Measurements from ENCODE around the gene ENTPD6.

The ENTPD6 gene

DNA sequence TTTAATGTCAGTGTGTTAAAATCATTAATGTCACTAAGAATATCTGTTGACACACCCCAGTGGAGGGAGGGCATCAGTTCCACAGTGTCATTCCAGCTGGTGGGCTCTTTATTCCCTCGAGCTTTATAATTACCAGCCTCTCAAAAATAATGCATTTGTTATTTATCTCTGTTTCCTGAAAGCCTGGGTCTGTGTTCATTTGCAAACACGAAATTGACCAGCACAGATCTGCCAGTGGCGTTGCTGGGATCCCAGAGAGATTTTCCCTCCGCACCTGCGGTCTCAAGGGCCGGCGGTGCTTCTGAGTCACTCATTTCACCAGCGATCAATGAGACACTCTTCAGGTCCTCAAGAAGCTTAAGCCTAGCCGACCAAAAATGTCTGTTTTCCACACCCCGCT is 46.7 kb downstream of the ENTPD6 start:
- DNase-seq (ENCODE audit: low spot score): no peak

DNA sequence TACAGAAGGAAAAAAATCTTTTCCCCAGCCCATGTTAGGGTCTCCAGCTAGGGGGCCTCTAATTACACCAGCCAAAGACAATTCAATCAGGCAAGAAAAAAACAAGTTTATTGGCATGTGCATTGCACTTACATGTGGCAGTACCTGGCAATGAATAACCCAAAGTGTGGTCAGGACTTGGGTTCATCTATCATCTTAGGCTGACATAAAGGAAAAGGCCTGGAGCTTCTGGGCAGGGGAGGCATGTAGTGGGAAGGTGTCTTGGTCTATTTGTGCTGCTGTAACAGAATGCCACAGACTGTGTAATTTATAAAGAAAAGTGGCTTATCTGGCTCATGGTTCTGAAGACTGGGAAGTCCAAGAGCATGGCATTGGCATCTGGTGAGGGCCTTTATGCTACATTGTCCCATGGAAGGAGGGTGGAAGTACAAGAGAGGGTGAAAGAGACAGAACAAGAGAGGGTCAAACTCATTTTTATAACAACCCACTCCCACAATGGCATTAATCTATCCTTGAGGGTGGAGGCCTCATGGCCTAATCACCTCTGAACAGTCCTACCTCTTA is 48.0 kb downstream of the ENTPD6 start:
- DNase-seq (ENCODE audit: low spot score): no peak

DNA sequence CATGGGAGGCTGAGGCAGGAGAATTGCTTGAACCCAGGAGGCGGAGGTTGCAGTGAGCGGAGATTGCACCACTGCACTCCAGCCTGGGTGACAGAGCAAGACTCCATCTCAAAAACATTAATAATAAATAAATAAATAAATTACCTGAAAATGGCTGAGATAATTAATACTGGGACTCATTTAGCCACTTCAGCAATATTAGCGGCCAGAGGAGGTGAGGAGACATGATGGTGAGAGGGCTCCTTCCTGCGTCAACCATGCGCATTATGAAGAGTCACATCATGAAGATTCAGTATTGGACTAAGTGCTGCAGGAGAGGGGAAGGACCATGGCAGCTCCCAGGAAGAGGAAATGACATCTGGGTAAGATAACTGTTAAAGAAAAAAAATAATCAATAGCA is 49.5 kb downstream of the ENTPD6 start:
- DNase-seq (ENCODE audit: low spot score): no peak

DNA sequence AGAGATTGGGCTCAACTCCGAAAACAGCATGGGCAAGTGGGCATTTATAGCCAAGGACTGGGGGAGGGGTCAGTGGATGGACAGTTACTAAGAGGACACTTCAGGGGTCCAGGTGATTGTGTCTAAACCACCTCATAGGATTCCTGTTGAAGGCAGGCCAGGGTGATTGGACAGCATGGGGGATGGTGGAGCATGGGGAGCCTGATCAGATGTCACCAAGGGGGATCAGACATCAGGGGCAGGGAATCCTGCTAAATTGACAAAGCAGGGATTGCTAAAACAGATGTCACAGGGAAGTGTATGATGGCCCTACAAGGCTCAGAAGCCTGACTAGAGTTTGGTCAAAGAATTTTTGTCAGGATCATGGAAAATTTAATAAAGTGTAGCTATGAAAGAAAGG is 49.9 kb downstream of the ENTPD6 start:
- no peak for DNase-seq (ENCODE audit: low spot score)

DNA sequence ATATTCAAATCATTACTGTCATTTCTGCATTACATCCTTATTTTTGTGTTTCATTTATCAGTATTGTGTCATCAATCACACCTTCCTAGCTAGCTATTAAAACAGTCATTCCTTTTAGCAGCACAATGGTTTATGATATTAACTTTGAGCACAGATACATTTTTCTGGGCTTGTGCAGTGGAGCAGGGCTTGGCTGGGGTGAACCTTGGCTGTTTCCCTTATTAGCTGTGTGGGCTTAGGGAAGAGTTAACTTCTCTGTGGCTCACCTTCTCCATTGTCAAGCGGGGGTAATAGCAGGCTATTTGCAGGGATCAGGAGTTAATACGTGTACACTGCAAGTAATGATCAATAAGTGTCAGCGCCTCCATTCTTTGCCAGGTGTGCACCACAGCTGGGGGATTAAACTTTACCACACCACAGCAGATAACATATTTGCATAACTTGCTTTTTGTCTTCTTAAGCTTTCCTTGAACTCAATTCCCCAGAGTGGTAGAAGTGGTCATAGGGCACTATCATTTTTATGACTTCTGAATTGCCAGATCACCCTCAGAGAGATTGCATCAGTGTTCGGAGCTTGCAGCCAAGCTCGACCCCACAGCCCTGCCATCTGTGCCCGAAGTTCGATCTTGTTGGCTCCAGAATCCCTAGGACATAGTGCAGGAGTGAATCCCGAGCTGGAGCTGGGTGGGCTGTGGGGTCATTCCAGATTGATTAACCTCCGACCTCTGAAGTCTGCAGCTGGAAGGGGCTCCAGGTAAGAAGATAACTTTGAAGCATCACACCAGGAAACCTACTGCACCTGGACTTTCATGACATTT is 50.9 kb downstream of the ENTPD6 start:
- no peak for DNase-seq (ENCODE audit: low spot score)

DNA sequence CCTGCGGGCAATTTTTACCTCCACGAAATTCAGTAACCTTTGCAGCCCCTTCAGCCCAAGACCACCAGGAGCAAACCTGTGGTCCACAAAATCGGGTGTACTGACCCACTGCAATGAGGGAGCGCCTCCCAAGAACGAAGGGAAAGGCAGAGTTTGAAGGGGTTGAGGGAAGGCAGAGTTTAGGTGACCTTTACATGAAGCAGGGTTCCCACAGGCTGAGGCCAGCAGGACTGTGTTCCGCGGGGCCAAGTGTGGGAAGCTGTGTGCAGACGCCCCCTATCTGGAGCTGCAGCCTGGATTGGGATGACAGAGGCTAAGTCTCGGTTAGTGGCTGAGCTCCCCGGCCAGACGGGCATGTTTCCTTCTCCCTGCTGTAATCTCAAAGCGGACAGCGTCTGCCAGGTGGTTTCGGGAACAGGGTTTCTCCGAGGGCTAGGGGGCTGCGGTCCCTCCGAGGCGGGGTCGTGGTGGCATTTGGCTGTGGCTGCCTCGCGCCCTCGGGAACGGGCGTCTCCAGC is 51.5 kb downstream of the ENTPD6 start:
- peak; percentile 71 for DNase-seq (ENCODE audit: low spot score)

DNA sequence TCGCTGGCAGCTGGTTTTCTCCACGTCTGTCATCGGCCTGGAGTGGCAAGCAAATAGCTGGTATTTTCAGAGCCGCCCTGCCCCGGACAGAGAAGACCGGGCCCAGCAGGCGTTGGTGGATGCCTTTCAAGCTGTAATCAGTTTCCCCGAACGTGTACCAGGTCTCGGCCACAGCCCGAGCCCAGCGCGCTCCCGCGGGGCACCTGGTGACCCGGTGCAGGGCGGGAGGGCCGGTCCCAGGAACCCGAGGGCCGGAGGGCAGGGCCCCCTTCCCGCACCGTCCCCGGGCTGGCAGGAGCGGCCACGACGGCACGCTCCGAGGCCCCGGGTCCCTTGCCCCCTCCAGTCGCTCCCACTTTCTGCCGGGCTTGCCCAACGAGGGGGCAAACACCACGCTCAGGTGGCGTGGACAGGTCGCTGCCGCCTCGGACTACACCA is 52.0 kb downstream of the ENTPD6 start:
- peak; percentile 51 for DNase-seq (ENCODE audit: low spot score)

DNA sequence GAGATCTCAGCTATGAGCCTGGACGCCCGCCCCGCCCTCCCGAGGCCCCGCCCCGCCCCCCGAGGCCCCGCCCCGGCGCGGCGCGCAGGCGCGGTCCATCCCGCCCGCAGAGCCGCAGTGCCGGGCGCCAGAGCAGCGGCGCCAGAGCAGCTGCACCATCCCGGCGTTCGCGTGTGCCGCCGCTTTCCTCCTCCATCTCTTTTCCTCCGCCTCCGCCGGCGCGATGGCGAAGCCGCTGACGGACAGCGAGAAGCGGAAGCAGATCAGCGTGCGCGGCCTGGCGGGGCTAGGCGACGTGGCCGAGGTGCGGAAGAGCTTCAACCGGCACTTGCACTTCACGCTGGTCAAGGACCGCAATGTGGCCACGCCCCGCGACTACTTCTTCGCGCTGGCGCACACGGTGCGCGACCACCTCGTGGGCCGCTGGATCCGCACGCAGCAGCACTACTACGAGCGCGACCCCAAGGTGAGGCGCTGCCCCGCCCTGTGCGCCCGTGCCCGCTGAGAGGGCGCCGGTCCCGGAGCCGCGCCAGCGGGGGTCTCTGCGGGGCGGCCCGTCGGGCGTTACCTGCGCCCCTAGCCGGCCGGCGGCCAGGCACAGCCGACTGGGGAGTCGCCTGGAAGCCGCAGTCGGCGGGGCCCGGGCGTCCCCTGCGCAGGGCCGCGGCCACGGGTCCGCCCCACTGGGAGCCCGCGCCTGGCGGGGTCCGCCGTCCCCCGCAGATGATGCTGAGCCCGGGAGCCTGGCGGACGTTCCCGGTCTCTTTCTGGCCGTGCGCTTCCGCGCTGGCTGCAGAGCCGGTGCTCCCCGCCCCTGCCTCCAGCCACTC is 52.7 kb downstream of the ENTPD6 start, which contains the start of gene PYGB:
PYGB (plus strand) TSS at position 130 of the 830 bp plus-strand sequence; CDS start at position 224, 94 bp downstream.
- DNase-seq (ENCODE audit: low spot score): peak; percentile 99

DNA sequence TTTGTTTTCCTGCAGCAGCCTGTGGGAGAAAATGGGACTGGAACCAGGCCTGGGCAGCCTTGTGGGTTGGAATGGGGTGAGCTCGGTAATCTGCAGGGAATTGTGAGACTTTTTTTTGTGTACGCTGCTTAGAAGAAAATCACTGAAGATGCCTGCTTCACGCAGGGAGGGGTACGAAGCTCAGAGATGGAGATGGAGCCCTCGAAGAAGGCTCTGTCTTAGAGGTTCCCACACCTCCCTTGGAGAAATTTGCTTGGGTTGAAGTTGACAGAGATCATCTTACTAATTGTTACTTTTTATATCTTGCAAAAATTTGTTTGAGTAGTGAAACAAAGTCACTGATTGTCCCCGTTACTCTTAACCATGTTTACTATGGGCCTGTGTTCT is 53.3 kb downstream of the ENTPD6 start:
- no peak for DNase-seq (ENCODE audit: low spot score)

DNA sequence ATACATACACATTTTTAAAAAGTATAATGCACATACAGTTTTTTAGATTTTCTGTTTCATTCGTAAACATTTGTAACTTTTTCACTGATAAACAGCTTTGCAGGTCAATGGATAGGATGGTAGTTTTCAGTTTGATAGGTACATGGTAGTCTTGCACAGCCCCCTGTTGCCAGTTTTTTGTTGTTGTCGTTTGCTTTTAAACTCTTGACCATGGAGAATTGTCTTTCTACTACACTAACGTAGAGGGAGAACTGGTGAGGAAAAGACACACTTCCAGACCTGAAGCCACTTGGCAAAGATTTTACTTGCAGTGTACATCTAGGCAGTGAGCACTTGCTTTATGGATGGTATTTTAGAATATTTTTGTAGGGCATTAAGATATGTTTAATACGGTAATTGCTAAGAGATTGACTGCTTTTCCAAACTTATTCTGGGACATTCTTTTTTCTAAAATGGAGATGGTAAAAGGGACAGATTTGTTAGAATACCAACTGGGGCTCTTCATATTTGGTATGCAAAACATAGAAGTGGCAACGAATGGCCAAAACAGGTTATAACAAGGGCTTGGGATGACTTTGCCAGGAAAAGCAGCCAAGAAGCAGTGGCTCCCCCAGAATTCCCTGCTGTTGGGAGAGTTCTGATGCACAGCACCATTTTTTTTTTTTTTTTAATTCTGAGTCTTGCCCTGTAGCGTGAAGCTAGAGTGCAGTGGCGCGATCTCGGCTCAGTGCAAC is 53.9 kb downstream of the ENTPD6 start:
- peak; percentile 53 for DNase-seq (ENCODE audit: low spot score)

DNA sequence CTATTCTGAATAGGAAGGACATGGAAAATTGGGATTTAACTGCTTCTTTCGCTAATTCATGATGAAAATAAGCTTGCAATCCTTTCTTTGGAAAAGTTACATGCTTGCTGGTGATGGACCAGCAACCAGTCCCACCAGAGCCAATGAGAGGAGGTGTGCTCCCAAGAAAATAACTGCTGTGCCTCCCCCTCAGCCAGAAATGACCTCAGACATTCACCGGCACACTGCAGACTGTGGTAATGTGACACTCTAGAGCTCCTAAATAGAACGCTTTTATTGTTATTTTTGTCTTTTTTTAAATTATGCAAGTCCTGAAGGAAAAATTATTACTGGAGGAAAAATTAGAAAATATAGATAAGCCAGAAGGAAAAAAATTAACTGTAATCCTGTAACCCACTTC is 55.0 kb downstream of the ENTPD6 start:
- DNase-seq (ENCODE audit: low spot score): no peak

DNA sequence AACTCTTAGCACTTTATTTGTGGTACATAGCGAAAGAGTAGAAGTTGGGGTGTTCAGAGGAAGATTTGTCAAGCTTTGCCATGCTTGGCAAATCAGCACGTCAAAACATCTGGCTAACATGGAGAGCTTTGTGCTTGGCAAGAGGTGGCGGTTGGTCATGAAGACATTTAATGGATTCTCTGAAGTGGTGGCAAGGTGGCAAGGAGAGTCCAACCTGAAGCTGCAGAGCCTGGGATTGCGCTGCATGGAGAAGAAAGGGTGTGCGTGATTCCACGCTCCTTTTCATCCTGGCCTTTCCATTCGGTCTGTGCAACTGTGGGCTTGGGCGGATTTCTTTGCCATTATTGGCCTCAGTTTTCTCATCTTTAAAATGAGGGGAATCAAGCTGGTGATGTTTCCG is 55.5 kb downstream of the ENTPD6 start:
- no peak for DNase-seq (ENCODE audit: low spot score)

DNA sequence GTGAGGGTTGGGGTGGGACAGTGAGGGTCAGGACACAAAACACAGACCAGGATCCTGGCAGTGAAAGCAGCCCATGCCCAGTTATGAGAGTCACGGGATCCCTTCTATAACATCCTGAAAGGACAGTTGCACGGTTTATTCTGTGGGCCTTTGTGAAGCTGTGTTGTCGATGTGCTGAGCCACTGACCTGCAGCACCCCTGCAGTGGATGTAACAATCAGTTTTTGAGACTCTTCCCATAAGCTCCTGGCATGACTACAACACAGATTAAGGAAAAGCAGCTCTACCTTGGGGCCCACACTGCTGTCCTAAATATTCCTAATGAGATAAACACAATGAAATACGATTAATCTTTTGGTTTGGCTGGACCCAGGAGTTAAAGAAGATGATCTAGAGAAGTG is 56.0 kb downstream of the ENTPD6 start:
- no peak for DNase-seq (ENCODE audit: low spot score)

DNA sequence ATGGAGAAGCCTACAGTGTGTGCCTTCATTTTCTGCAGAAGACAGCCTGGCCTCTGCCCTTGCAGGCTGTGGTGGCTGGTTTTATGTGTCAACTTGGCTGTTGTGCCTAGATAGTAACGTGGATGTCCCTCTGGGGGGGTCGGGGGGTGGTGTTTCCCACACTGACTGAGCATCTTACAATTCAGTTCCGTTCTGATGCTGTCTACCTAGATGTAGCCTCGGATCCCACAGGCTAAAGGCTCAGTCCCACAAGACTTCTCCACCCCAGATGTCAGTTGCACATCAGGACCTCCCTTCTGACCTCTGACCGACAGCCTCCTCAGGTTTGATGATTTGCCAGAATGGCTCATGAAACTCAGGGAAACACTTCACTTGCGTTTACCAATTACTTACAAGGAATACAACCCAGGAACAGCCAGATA is 56.7 kb downstream of the ENTPD6 start:
- no peak for DNase-seq (ENCODE audit: low spot score)

DNA sequence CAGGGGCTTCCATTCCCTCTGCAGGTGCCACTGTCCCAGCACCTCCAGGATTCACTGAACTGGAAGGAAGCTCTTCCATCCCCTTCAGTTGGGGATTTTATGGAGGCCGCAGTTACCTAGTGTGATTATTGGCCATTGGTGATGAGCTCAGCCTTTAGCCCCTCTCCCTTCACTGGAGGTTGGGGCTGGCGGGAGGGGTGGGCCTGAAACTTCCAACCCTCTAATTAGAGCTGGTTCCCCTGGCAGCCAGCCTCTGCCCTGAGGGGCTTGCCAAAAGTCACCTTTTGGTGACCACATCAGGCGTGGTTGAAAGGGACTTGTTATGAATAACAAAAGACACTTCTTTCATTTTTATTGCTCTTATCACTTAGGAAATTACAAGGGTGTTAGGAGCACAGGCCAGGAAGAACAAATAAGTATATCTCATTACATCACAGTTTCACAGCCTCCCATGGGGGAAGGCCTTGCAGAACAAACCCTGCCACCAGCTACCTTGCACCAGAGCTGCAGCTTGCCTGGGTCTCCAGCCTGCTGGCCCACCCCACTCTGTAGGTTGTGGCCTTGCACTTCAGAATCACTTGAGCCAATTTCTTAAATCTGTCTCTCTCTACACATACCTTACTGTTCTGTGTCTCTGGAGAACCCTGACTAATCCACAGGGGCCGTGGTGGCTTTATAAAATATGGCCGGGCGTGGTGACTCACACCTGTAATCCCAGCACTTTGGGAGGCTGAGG is 57.3 kb downstream of the ENTPD6 start:
- no peak for DNase-seq (ENCODE audit: low spot score)

DNA sequence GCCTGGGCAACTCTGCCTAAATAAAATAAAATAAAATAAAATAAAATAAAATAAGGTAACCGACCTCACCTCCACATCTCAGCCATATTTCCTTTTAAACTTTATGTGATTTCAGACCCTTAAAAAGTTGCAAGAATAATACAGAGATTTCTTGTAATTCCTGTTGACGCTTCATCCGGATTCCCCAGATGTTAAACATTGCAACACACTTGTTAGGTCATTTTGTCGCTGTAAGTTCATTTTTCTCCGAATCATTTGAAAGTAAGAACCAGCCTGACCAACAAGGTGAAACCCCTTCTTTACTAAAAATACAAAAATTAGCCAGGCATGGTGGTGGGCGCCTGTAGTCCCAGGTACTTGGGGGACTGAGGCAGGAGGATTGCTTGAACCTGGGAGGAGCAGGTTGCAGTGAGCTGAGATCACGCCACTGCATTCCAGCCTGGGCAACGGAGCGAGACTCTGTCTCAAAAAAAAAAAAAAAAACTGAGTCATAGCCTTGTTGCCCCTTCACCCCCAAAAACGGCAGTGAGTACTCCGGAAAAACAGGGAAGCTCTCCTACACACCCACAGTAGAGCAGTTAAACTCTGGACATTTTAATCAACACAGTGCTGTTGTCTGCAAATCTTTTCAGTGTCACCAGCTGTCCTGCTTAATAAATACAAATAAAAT is 58.2 kb downstream of the ENTPD6 start:
- no peak for DNase-seq (ENCODE audit: low spot score)

DNA sequence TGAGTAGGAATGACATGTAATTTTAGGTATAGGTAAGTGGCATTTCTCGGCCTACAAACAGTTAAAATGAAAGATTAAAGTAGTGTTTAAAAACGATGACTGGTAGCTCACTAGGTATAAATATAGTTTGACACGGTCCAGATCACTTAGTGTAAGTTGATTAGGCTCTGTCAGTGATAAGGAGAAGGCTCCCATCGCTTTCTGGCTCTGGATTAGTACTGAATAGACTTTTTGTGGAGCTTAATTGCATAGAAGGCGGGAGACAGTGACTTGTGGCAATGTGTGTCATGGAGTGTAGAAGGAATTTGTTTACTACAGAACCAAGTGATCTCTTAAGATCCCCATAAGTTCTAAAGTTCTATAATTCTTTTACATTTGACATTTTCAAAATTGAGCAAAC is 59.1 kb downstream of the ENTPD6 start:
- no peak for DNase-seq (ENCODE audit: low spot score)

DNA sequence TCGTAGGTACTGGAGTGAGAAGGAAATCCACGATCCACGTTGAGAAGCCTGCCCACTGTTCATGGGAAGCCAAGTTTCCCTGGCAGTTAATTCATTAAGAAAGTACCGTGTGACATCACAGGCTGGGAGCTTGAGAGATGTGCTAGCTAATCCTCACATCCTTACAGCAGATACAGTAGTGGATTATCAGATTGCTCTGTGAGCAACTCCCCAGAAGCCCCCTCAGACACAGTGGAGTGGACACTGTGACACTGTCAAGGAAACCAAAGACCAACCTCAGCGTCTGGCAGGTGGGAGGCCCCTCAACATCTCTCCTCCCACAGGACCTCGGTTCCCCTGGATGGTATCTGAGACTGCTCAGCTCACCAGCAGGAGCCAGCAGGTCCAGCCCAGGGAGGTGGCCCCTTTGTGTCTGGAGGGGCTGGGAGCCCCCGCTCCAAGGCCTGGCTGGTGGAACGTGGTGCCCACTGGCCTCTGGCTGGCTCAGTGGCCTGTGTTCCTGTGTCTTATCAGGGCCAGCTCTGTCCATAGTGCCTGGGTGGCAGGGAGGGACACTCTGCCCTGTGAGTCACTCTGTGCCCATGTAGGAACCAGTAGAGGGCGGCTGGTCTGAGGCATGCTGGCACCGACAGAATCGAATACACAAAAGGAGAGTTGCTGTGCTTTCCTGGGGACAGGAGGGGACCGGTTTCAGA is 59.6 kb downstream of the ENTPD6 start:
- no peak for DNase-seq (ENCODE audit: low spot score)

DNA sequence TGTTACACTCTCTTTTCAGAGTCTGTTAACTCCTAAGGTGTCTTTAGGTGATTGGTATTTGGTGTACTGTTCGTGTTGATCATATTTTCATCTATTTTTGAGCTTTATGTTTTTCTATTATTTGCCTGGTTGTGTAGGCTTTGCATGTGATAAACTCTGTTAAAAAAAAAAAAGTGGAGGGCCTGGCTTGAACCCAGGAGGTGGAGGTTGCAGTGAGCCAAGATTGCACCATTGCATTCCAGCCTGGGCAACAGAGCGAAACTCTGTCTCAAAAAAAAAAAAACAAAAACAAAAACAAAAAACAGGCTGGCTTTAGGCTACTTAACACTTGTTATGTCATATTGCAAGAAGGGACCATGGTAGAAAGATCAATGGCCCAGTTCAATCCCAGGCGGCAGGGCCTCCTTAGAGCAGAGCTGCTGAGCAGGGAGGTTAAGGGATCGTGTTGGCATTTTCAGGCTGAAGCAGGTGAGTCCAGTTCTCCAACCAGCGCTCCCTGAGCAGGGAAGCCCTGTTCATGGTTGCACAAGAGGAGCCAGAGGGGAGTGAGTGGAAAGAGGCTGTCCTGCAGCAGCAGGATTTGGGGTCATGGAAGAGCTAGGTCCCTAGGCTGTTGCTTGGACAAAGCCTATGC is 60.8 kb downstream of the ENTPD6 start:
- no peak for DNase-seq (ENCODE audit: low spot score)

DNA sequence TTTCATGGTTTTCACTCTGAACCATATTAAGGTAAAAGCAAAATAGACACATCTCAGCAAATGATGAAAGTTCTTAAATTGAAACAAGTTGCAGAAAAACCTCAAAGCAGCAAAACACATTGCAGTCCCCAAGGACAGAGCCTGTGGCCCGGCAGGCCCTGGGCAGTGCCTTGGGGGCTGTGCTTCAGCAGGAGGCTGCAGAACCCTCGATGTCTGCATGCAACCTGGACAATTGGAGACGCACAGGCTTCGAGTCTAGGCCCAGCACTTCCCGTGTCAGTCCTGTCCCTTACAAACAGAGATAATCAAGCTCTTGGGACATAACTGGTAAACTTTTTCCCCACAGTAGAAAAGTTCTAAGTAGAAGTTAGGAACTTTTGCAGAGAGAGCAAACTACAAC is 61.6 kb downstream of the ENTPD6 start:
- DNase-seq (ENCODE audit: low spot score): no peak
